ENCODE measurements around the gene SLC20A1.
"Not testable (repeated sequence)": the region's sequence is repeated elsewhere in the genome, so short reads cannot be mapped to it uniquely, and the experiment has no call there.

SLC20A1 gene

DNA sequence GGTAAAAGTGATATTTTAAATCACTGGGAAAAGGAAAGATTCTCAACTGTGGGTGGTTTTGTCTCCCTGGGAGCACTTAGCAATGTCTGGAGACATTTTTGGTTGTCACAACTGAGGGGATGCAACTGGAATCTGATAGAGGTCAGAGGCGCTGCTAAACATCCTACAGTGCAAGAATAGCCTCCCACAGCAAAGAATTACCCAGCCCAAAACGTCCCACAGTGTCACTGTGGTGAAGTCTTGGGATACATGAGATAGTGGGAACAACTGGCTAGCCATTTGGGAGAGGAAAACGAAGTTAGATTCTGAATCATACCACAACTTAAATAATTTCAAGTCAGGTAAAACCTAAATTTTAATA lies 38.7 kb downstream of the SLC20A1 start:
- DNase-seq, result no peak

DNA sequence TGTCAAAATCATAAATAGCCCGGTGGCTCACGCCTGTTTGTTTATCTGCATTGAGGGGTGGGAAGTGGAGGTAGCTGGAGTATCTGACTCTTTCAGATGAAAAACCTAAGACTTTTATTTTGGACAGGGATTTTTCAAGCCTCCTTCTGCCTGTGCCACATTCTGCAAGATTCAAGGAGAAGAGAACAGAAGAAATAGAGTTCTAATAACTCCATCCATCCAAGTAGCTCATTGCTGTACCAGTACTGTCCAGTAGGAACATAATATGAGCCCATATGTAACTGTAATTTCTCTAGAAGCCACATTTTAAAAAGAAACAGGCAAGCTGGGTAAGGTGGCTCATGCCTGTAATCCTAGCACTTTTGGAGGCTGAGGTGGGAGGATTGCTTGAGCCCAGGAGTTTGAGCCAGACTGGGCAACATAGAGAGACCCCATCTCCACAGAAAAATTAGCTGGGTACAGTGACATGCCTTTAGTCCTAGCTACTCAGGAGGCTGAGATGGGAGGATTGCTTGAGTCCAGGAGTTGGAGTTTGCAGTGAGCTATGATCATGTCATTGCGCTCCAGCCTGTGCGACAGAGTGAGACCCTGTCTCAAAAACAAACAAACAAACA lies 39.6 kb downstream of the SLC20A1 start:
- DNase-seq, result no peak

DNA sequence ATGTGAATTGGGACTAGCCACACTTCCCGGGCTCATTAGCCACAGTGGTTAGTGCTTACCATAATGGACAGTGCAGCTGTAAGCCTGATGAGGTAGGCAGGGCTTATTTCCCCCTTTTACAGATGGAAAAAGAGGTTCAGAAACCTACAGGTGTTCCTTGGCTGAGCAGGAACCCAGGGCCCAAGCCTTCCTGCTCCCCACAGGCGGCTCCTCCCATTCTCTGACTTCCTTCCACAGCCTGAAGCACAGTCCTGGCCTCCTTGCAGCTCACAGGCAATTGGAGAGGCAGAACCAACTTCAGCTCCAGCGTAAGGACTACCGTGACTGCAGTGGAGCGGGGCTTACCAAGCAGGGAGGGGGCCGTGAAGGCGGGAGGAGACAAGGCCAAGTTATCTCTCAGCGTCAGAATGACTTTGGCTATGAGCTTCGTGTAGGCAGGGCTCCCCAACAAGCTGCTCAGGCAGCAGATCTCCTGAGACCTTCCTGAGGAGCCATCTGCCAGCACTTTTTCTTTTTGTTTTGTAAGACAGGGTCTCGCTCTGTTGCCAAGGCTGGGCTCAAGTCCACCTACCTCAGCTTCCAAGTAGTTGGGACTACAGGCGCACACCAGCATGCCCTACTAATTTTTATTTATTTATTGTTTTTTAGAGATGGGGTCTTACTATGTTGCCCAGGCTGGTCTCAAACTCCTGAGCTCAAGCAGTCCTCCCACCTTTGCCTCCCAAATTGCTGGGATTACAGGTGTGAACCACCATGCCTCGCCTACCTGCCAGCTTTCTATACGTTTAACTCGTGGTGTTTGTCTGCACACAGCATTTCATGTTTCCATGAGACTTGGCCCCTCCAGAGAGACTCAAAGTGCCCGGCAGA lies 40.8 kb downstream of the SLC20A1 start:
- DNase-seq, result no peak

DNA sequence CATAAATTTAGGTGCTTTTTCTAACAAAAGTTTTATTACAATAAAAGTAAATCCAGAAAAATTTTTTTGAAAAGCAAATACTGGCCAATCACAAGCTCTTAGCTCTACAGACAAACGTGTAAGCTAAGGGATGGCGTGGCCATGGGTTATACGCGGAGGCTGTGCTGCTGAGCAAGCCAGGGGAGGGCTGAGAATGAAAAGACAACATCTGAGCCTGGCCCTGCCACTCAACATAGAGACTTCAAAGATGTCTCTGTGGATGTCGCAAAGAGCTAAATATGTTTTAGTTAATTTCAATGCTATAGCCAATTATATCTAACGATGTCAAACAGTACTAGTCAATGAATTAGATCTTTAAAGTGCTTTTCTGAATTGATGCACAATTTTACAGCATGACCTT lies 41.8 kb downstream of the SLC20A1 start:
- DNase-seq, result no peak

DNA sequence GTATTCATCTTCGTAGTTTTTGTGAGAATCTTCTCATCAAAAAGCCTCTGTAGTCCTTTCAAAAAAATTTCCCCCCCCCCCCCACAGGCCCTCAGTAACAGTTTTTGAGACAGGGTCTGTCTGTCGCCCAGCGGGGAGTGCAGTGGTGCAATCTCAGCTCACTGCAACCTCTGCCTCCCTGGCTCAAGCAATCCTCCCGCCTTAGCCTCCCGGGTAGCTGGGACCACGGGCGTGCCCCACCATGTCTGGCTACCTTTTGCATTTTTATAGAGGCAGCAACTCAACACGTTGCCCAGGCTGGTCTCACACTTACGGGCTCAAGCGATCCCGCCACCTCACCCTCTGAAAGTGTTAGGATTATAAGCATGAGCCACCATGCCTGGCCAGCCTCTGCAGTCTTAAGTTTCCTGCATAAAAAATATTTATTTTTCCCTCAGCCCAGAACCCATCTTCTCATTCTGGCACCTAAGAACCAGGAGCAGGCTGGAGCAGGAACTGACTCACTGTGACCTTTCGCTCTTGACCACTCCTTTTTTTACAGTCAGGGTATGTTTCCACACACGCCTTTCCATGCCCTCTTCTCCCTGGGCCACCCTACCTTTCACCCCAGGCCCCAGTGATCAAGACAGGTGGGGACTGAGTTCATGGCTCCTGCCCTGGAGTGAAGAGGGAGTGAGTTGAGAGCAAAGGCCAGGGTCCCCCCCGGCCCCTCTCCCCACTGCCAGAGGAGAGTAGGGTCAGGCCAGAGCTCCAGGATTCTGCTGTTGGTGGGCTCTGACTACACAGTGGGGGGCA lies 42.5 kb downstream of the SLC20A1 start:
- DNase-seq, result no peak

DNA sequence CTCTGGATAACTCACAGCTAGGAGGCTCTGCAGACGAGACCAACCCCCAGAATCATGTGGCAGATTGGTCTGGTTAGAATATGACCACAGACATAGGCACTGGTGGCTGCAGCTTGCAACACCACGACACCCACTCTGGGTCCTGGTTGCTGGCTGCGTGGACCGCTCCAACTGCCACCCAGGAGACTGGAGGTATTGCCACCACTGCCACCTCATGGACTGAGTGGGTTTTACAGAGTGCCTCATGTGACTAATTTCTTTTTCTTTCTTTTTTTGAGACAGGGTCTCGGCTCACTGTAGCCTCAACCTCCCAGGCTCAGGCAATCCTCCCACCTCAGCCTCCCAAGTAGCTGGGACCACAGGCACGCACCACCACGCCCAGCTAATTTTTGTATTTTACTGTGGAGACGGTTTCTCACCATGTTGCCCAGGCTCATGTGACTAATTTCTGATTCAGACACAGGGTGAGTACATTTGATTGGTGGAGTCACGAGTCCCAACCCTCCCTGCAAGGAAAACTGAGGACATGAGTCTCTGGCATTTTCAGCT lies 45.2 kb downstream of the SLC20A1 start:
- DNase-seq, result peak in 3 of 4 experiments; percentile 8 to 43 (median 37)

DNA sequence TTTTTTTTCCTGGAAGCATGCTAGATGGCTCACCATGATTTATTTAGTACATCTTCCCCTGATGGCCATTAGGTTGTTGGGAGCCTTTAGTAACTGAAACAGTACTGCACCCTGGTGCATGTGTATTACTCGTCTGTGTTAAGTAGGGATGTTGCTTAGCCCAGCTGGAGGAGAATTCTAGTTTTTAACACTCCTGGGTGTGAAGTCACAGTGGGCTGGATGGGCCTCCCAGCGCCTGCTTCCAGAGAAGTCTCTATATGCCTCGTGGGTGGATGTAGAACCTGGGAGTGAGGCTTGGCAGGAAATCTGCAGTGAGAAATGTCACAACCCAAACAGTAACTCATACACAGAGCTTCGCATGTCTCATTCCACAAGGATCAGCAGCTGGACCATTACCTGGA lies 46.1 kb downstream of the SLC20A1 start:
- no peak for DNase-seq

DNA sequence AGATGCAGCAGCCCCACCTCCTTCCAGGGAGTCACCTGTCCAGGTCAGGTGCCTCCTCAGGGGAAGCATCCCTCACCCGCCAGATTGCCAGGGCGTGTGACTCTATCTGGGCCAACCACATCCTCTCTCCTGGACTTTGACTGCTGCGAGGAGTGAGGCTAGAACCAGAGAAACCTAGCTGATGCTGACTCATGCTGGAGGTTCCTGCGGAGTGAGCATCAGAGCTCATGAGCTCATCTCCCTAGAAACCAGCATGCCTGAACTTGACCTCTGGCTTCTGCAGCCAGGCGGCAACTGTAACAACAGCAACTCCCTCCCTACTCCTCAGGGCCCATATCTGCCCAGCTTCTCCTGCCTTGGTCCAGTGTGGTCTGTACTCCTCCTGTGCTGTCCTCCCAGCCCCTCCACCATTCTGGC lies 46.8 kb downstream of the SLC20A1 start:
- DNase-seq, result no peak

DNA sequence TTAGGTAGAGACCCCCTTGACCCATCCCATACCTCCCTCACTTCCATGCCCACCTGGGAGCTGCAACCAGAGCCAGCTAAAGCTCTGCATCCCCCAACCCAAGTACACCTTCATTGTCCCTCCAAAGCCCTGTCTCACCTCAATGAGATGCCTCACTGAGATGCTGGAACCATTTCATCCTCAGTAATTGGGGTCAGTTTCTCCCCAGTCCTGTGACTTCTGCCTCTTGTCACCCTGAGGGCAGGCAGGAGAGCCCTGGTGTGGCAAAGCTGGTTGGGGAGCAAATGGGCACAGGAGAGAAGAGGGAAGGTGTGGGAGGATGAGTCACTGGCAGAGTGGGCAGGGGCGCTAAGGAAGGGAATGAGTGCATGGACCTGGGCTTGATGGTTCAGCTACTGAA lies 47.2 kb downstream of the SLC20A1 start:
- no peak for DNase-seq

DNA sequence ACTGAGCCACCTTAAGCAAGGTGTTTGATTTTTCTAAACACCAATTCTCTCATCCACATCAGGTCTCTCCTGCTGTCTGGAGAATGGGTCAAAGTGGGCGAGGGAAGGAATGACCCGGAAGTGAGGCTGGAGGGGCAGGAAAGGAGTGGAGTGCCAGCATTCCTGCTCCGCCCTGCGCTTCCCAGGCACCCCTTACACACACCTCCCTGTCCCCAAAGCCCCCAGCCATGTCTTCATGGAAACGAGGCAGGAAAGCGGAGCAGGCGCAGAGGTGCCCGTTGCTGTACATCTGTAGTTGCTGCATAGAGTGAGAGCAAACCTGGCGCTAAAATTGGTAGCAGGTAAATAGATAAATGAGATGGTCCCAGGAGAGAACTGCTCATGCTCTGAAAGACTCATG lies 47.9 kb downstream of the SLC20A1 start:
- no peak for DNase-seq

DNA sequence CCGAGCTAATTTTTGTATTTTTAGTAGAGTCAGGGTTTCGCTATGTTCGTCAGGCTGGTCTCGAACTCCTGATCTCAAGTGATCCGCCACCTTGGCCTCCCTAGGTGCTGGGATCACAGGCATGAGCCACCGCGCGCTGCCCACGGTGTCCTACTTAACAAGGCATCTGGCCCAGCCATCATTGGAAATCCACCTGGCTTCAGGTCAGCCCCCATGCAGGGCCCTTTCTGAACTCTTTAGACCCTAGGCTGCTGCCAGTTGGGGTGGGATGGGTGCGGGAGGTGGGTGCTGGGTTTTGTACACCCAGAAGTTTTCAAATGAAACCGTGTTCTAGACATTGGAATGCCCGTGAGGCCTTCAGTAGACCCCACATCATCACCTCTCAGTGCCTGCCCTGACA lies 48.4 kb downstream of the SLC20A1 start:
- DNase-seq, result no peak

DNA sequence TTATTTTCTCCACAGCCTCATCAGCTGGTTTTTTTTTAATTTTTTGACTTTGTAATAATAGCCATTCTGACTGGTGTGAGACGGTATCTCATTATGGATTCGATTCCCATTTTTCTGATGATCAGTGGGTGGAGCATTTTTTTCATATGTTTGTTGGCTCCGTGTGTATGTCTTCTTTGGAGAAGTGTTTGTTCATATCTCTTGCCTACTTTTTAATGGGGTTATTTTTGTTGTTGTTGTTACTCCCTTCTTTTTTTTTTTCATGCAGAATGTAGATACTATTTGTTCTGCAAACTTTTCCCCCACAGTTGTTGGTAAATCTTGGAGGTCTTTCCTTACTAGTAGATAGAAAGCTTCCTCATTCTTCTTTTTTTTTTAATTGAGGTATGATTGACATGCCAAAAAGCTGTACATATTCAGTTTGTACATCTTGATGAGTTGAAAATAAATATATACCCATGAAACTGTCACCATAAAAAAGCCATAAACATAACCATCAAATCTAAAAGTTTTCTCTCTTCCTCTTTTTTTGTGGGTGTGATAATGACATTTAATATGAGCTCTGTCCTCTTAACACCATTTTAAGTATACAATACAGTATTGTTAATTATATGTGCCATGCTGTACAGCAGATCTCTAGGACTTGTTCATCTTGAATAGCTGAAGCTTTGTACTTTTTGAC lies 53.2 kb downstream of the SLC20A1 start:
- no peak for DNase-seq

DNA sequence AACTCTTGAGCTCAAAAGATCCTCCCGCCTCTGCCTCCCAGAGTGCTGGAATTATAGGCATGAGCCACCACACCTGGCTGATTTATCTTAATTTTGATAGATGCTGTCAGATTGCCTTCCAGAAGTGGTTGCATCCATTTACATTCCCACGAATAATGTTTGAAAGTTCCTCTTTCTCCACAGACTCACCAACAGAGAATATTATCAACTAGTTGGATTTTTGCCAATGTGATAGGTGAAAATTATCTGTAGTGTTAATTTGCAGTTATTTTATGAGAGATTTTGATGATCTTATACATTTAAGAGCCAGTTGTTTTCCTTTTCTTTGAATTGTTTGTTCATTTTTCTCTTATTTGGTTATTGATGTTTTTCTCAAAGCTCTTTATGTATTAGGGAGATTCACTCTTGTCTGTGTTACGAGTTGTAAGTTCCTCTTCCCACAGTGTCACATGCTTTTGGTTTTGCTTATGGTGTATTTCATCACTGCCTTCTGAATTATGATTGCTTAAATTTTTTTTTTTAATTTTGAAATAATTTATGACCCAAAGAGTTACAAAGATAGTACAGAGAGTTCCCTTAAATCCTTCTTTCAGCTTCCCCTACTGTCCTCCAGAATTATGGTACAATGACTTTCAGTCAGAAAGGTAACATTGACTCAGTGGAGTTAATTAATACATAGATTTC lies 54.4 kb downstream of the SLC20A1 start:
- no peak for DNase-seq

DNA sequence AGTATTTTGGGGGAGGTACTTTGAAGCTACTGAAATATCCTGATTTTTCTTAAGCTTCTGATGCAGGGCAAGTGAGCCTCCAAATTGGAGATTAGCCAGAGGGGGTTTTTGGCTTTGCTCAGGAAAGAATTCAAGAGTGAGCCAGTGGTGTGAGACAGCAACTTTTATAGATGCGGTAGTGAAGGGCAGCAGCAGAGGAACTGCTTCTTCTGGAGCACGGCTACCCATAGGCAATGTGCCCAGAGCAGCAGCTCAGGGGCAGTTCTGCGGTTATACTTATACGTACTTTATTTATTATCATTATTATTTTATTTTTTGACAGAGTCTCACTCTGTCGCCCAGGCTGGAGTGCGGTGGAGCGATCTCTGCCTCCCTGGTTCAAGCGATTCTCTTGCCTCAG lies 55.3 kb downstream of the SLC20A1 start:
- no peak for DNase-seq

DNA sequence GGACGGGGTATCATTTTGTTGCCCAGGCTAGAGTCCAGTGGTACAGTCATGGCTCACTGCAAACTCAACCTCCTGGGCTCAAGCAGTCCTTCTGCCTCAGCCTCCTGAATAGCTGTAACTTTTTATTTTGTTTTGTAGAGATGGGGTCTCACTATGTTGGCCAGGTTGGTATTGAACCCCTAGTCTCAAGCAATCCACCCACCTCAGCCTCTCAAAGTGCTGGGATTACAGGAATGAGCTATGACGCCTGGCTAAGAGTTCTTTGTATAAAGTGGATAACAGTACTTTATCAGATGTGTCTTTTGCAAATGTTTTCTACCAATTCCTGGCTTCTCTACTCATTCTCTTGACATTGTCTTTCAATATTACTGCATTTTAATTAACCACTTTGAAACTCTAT lies 57.9 kb downstream of the SLC20A1 start:
- no peak for DNase-seq

DNA sequence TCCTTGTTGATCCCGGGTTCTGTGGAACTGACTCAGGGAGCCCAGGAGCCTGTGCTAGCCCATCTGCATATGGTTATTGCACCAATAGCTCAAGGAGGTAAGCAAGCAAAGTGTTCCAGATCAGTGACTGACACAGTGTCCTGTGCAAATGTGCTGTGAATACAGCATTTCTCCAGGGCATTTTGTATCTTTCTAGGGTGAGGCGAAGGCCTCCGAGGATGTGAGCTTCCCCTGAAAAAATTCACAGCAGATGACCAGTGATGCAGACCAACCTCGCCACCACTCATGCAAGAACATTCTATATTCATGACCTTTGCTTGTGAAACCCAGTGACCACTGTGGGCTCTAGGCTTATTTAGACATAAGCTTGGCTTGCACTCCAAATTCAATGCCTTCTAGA lies 59.8 kb downstream of the SLC20A1 start:
- no peak for DNase-seq

DNA sequence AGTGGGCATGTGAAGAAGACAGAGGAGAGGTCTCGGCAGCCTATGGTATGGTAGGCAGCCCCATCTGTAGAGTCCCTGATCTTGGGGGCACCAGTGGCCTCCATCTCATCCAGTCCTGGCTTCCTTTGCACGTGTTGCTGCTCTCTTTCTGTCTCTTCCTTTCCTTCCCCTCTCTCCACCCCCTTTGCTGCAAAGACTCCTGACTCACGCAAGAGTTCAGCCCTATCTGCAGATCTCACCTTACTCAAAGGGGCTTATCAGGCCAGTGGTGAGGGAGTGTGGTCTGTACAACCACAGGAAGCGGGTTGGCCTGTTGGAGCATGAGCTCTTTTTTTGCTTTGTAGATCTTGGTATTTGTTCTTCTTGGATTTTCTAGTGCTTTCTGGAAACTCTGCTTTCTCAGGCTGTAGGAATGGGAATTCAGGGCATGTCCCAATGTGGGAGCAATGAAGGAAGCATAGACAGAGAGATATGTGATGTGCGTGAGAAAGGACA lies 60.5 kb downstream of the SLC20A1 start:
- no peak for DNase-seq

DNA sequence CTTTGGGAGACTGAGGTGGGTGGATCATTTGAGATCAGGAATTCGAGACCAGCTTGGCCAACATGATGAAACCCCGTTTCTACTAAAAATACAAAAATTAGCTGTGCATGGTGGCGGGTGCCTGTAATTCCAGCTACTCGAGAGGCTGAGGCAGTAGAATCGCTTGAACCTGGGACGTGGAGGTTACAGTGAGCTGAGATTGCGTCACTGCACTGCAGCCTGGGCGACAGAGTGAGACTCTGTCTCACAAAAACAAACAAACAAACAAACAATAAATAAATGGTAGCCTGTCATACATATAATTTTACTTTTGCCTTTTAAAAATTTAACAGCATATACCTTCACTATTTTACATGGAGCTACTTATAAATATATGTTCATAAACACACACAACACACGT lies 61.2 kb downstream of the SLC20A1 start:
- DNase-seq, result not testable (repeated sequence)

DNA sequence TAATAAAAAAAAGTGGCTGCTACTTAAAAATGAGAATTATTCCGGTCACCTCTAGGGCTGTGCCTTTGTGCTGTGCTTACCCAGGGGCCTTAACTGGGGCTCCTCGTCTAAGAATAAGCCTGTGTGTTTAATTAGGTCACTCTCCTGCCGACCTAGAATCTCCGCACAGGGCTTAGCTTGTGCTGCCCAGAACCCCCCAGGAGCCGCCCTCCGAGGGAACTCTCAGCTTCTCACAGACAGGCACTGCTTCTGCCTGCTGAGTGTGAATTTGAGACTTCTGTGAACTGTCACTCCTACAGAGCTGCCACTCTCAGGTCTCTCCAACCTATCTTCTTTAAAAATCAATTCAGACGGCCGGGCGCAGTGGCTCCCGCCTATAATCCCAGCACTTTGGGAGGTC lies 63.2 kb downstream of the SLC20A1 start:
- DNase-seq, result no peak

DNA sequence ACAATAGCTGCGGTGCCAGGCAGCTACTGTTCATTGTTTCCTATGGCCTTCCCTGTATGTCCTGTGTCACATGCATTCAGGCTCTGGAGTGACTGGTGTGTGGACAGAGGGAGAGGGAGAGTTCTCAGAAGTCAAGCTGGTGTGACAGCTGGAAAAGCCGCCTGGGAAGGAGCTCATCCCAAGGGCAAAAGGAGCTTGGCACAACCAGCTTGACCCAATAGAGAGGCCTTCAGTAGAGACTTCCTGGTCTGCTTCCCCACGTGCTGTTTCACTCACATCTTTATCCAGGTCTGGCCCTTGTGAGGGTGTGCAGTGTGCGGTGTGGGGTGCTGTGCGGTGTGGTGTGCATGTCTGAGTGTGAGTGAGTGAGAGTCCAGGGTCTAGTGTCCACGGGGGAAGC lies 64.0 kb downstream of the SLC20A1 start:
- DNase-seq, result no peak

DNA sequence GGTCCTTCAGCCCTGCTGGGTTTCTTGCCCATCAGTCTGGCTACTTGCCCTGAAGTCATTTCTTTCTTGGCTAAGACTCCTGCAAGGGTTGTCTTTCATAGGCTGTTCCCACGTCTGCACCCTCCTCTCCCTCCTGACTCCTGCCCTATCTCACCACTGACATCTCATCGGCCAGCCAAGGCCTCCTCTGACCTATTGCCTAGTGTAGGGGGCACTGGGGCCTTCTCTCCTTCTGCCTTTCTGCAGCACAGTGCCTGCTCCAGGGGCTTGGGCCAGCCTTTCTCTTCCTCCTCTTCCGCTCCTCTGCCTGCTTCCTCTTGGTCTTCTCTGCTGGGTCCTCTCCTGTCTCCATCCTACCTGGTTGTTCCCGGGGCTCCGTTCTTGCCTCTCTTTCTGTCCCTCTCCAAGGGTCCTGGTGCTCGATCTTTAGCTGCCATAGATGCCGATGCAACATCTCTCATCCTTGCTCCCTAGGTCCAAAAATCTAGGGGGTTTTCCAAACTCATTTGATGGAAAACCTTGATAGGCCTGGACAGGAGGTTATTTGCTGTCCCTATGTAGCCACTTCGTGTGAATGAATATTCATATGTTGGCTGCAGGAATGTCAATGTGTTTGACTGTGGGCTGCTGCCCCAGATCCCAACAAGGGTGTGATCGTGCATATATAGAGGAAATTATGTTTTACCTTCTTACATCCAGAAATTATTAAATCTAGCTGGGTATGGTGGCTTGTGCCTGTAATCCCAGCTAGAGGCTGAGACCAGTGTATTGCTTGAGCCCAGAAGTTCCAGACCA lies 65.4 kb downstream of the SLC20A1 start:
- no peak for DNase-seq

Measured in activated CD4-positive, CD25-positive, alpha-beta regulatory T cell (primary cell).